Cardiac fibroblast (primary cell): ENCODE results near the gene TIAM1.

Experiments
- DNase-seq, 2 donors: peaks; one replicate each; pipeline versions ENCODE4 v3.0.0 to v3.0.0-alpha.2; 2010; ENCODE audit warnings: low read depth in 2 of 2
- H3K4me3 ChIP-seq, 2 donors: replicated peaks in 1 of 2; 1 replicate in 1 of 2; 2 replicates in 1 of 2; pipeline ENCODE4 v1.5.1; 2011; ENCODE audit warnings: low read depth in 2 of 2, low read length in 2 of 2, mild to moderate bottlenecking in 2 of 2, moderate library complexity in 1 of 2
- CTCF ChIP-seq: IDR thresholded peaks from one replicate; pipeline ENCODE4 v1.5.1; 2011; ENCODE audit warnings: low read depth, mild to moderate bottlenecking, low read length, inconsistent platforms

TIAM1 gene

GRCh38 chr21:31158789-31159581 is 185.1 kb downstream of the TIAM1 start:
- TF ChIP-seq CTCF, result no peak
- peak; percentile 41 to 51 for DNase-seq

GRCh38 chr21:31157756-31158155 is 186.3 kb downstream of the TIAM1 start:
- TF ChIP-seq CTCF, result no peak
- DNase-seq, result no peak
- H3K4me3 ChIP-seq, result no peak overlapping the region

More at GRCh38 chr21:31158789-31159581, 185.1 kb downstream of the TIAM1 start:
- no peak overlapping the region for H3K4me3 ChIP-seq

- DNase-seq, result no peak
- TF ChIP-seq CTCF, result no peak
- no peak overlapping the region for H3K4me3 ChIP-seq
Observed at GRCh38 chr21:31156662-31157061, 187.4 kb downstream of the TIAM1 start.

- no peak overlapping the region for H3K4me3 ChIP-seq
- DNase-seq, result no peak
- no peak for TF ChIP-seq CTCF
Observed at GRCh38 chr21:31156169-31156568, 187.9 kb downstream of the TIAM1 start.

GRCh38 chr21:31151156-31152045 is 192.7 kb downstream of the TIAM1 start:
- no peak for DNase-seq
- H3K4me3 ChIP-seq, result no peak overlapping the region
- no peak for TF ChIP-seq CTCF

- no peak for DNase-seq
- H3K4me3 ChIP-seq, result no peak overlapping the region
- TF ChIP-seq CTCF, result no peak
Observed at GRCh38 chr21:31145274-31145673, 198.8 kb downstream of the TIAM1 start.
